Ureter (tissue), 1 donor: ENCODE measurements around the gene SPRR4. TPM values are rescaled to one million over a fixed set of nuclear protein-coding genes. Genes with fewer than 3 reads are reported as not detected.
"Not testable (repeated sequence)": the region's sequence is repeated elsewhere in the genome, so short reads cannot be mapped to it uniquely, and the experiment has no call there.

Experiments
- DNase-seq: peaks from one replicate; pipeline ENCODE4 v3.0.0-alpha.2; 2020; ENCODE audit warnings: low spot score
- total RNA-seq: library from RNA; stranded (reverse); gene quantifications from one replicate; pipeline ENCODE4 v1.2.4, GENCODE V29; 2023
- donor health status: DM: yes; HTN: yes; CAD: no.

Gene SPRR4
- total RNA-seq, 1 donor from 2014 or later = not detected

DNA sequence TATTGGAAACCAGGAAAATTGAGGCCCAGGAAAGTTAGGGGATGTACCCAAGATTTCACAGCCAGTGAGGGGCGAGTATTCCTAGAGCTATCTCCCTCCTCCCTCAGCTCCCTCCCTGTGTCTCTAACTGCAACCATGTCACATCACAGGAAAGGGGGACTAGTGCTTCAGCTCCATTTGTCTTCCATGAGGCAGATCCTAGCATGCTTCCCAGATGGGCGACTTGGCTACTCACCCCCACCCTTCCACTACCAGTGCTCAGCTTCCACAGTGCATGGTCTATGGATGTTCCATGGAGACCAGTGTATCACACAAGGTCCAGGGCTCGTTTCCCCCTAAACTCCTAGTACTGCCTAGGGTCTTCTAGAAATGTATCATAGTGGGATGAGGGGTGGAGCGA is 4.6 kb upstream of the SPRR4 start:
- no peak for DNase-seq

DNA sequence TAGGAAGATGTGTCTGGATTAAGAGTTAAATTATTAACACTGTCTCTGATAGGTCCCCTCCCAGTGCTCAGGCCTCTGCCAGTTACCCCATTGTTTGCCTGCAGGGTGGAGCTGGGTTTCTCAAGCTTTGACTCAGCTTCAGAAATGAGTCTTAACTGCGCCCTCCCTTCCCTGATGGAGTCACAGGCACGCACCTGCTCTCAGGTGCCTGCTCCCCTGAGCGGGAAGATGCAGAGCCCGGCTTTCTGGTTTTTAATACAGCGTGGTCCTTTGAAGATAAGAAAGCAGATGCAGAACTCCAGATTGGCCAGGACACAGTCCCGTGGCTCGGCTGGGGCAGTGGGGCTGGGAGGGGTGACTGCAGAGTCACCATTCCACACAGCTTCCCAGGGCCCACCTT is 3.2 kb upstream of the SPRR4 start:
- DNase-seq = peak; percentile 56

DNA sequence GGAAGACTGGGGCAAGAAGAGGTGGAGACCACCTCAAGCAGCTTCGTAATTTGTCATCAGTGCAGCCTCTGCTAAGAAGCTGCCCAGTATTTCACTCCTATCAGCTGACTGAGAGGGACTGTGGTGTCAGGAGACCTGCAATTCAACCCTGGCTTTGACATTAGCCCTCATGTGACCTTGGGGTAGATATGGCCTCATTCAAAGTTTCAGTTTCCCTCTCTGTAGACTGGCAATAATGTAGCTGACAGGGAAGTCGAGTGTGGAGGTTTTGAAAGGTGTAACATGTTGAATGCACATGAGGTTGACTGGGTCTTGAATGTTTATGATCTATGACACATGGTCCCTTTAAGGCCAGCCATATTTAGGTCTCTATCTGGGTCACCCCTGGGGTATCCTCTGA is 2.2 kb upstream of the SPRR4 start:
- no peak for DNase-seq

DNA sequence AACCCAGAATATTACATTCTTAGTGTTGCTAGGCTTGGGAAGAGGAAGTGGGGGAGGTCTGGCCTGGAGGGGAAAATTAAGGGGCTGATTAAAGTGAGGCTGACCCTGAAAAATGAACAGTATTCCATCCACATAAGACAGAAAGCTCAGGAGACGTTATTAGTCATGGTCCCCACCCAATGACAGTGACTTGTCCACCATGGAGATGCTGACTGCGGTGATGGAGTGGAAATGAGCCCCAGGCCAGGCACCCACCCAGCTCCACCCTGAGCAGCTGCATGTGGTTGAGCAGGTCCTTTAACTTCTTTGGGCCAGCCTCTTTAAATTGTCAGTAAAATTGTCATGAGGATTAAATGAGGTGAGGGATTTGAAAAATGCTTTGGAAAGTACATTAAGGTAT is 1.4 kb upstream of the SPRR4 start:
- DNase-seq = no peak

DNA sequence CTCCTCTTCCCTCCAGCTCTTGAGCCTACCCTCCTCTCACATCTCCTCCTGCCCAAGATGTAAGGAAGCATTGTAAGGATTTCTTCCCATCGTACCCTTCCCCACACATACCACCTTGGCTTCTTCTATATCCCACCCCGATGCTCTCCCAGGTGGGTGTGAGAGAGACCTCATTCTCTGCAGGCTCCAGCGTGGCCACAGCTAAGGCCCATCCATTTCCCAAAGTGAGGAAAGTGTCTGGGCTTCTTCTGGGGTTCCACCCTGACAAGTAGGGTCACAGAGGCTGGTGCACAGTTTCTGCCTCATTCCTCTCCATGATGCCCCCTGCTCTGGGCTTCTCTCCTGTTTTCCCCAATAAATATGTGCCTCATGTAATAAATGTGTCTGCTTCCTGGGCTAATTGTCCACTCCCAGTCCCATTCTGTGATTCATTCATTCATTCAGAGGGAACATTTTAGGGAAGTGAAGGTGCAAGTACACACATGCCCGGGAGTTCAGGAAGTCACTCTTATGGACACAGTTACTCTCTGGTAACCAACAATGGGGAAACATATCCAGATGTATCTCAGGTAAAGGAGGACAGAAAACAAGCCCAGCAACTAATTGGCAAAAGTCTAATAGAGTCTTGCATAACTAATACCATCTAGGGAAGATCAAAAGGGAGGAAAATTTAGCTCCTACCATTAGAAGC is 1.9 kb downstream of the SPRR4 start:
- DNase-seq = no peak

DNA sequence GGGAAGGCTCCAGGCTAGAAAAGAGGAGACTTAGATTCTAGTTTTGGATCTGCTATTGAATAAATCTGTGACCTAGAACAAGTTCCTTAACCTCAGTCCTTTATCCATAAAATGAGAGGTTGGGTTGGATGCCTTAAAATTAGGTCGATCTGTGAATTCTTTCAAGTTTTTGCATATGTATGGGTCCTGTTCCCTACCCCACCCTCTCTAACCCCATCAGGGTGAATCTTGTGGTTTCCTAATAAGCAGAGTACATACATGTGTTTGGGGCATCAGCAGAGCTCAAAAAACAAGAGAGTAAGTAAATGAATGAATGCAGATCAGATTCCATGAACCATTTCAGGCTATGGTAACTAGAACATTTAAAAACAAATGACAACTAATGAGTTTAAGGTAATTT is 6.2 kb downstream of the SPRR4 start:
- DNase-seq = no peak

DNA sequence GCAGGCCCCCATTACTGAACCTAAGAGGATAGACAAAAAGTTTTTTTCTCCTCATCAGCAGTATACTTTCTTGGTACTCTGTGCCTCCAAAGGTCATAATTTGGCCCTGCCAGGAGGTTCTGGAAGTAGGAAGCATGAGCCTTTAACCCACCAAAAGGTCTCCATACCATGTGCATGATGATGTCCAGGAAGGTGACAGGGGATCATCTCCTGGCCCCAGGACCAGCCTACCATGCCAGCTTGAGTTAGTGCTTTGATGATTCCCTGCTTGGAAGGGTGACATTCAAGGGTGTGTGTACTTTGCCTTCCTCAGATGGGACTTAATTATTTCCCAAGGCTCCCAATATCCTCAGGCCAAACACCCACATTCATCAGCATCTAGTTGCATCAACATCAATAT is 7.2 kb downstream of the SPRR4 start:
- DNase-seq = no peak

DNA sequence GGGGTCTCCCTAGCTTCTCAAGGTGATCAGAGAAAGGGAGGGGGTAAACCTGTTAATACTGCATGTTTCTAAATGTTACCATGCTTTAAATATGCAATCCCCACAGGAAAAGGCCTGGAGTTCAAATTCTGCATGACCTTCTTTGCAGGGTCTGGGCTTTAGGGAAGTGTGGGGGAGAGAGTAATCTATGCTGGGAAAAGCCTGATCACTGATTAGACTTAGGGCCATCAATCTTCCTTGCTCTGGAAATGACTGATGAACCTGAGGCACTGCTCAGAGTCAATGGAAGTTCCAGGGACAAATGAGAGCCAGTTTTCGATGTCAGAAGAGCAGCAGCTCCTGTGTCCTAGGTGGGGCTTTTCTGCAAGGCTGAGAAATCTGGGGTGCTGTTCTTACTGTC is 10.2 kb downstream of the SPRR4 start:
- no peak for DNase-seq

DNA sequence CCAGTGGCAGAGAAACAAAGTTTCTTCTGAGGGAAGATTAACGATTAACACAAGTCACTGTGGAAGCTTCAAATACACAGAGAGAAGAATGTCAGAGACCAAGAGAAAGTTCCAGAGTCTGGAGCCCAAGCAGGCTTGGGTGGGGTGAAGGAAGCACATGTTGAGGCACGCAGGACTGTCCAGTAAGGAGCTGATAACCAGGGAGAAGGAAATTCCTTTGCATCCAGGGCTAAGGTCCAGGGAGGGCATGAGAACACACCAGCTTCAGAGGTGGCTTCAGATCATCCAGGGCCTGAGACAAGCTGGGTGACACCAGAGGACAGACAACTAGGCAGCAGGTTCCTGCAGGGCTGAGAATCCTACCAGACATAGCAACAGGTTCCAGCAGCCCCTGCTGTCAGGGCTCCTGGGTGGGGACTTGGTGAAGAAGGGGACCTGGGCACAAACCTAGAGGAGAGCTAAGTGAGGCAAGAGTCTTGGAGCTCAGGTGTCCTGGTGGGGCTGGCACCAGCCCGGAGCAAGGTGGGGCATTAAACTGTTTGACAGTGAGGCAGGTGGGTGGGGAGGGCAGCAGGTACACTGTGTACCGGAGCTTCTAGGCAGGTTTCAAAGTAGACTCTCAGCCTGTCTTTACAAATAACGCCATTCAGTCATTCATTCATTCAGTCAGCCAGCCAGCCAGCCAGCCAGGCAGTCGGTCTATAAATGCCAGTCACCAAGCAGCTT is 10.9 kb downstream of the SPRR4 start:
- no peak for DNase-seq

DNA sequence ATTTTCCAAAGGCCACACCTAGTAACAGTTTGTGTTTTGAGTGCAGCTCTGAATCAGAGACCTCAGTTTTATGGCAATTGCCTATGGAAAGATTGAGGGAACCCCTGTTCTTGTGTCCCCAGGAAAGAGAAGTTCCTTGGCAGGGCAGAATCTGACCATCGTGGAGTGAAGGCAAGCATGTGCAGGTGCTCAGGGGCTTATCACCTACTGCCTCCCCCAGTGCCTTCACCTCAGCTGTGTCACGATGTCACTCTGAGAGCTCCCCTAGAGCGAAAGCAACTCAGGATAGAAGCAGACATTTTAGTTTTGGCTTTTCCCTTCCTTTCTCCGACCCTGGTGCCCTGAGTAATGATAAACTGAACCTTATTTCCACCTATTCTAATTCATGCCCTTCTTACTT is 11.6 kb downstream of the SPRR4 start:
- no peak for DNase-seq

DNA sequence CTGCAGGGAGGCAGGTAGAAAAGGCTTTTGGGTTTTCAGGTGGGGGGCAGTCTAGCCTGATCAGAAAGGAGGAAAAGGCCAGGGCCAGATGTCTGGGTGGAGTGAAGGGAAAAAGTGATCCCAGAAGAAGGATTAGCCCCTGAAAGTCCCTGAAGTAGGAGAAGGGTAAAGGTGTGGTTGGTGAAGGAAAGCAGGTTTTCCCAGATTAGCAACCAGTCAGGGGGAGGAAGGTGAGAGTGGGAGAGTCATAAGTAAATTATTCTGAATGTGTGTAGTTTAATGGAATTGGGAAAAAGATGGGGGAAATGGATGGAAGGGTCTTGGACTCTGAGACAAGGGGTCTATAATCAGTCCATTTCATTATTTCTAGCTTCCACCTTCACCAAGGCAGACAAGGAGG is 12.8 kb downstream of the SPRR4 start:
- DNase-seq = no peak

DNA sequence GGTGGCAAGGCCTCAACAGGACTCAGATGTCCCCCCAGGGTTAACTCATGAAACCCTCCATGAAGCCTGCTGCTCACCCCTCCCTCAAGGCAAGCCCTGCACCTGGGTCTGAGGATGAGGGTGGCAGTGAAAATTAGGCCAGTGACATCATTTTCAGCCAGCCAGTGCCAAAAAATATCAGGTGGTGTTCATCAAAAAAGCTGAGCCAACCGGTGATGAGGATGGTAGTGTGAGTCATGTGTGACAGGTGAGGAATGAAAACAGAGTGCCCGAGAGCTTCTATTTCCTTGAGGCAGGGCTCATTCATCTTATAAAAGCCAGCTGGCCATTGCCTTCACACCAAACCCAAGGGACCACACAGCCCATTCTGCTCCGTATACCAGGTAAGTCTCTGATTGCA is 13.3 kb downstream of the SPRR4 start, which contains the start of gene SPRR1A:
SPRR1A (plus strand) TSS at position 339 of the 400 bp plus-strand sequence. CDS start 1,150 bp downstream, outside the sequence.
- DNase-seq = peak; percentile 61

DNA sequence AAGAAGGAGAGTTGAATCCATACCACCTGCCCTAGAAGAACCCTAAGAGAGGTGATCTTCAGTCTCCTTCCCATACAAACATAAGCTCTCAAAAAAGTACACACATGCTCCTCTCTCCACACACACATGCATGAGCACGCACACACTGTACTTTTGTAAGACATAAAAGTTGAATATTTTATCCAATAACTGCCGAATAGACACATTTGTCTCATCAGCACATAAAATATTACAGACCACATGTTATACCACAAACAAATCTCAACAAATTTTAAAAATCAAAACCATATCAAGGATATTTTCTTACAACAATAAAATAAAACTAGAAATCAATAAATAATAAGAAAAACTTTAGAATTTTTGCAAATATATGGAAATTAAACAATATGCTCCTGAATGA is 16.1 kb downstream of the SPRR4 start:
- no peak for DNase-seq

DNA sequence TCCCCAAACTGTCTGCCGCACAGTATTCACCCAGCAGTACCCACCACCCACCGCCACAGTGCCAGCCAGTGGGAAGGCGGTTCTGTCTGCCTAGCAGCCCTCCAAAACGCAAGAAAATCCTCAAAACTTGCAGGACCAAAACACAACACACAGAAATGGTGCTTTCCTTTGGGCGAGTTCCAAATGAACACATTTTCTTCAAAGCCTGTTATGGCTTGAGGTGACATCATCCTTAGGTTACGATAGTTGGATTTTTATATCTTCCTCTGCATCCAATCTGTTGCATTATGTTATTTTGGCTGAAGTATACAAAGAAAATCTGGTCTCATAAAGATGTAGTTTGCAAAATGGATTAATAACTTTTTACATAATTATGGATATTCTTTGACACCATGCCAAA is 22.7 kb downstream of the SPRR4 start:
- no peak for DNase-seq

DNA sequence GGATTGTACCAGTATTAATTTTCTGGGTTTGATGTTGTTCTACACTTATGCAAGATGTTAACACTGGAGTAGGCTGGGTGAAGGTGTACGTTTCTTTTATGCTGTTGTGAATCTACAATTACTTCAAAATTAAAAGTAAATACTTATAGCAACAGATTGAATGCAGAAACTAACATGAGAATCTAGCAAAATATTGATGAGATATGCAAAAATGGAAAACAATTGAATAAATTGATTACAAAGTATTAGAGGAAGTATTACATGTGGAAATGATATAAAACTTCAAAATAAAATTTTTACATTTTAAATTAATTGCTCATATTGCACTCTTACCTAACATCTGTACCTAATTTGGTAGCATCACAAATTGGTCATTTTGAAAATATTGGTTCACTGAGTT is 25.4 kb downstream of the SPRR4 start:
- DNase-seq = no peak

DNA sequence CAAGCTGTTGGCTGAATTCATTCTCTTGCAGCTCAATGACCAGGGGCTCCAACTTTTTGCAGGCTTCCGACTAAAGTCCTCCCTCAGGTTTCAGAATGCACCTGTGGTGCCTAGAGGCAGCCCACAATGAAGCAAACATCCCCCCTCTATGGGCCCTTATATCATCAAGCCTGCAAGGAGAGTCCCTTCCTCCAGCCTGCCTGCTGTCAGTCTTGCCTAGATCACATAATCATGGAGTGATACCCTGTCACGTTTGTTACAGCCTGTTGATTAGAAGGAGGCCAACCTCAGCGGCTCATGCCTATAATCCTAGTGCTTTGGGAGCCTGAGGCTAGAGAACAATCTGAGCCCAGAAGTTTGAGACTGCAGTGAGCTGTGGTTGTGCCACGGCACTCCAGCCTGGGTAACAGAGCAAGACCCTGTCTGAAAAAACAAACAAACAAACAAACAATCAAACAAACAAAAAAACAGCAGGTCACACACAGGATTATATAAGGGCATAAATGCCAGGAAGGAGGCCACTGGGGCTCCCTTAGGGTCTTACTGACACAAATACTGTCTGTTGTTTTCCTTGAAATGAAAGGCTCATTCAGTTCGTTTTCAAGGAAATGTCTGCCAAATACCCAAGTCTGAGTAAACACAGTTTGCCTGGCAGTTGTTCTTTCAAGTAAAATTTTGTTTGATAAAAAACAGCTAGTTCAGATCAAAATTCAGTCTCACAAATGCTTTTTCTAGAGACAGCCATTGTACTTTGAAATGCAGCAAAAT is 26.4 kb downstream of the SPRR4 start:
- DNase-seq = no peak

DNA sequence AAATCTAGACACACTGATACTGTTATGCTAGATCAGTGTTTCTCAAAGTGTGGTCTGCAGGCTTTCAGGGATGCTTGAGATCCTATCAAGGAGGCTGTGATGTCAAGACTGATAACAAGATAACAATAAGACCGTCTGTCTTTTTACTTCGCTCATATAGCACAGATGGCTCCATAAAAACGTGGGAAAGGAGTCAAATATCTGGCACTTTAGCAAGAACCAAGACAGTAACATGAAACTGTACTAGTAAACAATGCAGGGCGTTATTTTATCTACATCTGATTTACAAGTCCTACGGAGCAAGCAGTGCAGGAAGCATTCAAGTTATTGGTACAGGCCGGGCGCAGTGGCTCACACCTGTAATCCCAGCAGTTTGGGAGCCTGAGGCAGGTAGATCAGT is 27.5 kb downstream of the SPRR4 start:
- DNase-seq = no peak

DNA sequence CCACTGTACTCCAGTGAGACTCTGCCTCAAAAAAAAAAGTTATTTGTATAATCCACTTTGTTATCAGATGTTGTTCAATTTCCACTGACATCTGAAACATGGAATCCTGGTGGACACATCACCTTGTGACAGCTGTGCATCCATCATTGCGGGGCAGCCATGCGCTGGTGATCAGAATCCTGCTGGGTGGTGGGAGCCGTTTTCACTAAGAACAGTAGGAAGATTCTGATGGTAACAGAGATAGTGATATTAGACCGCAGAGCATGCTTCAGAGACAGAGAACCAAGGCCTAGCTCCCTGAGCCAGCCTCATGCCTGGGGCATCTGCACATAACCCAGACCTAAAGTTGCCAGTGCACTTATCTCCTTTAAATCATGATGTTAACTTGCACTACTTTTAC is 28.0 kb downstream of the SPRR4 start:
- no peak for DNase-seq

DNA sequence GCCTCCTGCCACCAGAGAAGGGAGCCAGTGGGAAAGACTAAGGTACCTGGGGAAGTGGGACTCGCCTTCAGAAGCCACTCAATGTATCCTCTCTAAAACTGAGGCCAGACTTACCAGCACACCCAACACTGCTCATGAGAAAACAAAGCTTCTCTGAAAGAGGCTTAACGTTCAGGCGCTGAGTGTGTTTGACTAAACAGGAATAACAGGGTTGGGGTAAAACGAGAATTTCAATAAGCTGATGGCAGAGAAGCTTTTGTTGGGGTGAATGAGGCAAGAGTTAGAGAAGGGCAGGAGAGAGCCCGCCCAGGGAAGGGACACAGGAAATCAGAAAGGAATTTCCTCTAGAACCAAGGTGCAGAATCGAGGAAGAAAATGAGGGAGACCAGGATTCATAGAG is 29.4 kb downstream of the SPRR4 start:
- DNase-seq = no peak

DNA sequence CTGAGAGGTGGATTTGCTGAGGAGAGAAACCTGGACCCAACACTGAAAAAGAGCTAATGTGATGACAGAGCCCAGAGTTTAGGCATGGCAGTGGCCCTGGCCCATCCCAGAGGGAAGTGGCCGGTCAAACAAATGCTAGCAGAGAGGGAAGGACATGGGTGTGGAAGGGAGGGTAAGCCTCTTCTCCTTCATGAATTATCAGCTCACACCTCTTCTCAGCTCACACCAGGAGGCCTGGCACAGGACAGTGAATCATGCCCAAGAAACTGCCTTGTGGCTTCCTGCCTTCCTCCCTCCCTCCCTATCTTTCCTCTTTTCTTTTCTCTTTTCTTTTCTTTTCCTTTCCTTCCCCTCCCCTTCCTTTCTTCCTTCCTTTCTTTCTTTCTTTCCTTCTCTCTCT is 29.8 kb downstream of the SPRR4 start:
- no peak for DNase-seq

DNA sequence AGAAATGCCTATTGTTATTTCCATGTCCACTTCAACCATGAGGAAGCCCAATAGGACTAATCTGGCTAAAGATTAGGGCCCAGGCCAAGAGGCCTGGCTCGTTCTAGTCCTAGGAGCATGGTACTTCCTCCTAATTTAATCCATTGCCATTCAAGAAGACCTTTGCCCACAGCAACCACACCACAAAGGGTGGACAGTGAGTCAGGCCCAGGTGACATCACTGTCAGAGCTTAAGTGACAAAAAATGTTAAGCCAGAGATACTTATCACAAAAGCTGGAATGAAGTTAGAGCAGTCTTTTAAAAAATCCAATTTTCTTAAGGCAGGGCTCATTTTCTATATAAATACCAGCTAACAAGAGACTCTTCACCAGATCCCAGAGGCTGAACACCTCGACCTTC is 30.9 kb downstream of the SPRR4 start, which contains the start of gene SPRR3:
SPRR3 (plus strand) TSS at position 368 of the 400 bp plus-strand sequence. CDS start 1,272 bp downstream, outside the sequence.
- no peak for DNase-seq

DNA sequence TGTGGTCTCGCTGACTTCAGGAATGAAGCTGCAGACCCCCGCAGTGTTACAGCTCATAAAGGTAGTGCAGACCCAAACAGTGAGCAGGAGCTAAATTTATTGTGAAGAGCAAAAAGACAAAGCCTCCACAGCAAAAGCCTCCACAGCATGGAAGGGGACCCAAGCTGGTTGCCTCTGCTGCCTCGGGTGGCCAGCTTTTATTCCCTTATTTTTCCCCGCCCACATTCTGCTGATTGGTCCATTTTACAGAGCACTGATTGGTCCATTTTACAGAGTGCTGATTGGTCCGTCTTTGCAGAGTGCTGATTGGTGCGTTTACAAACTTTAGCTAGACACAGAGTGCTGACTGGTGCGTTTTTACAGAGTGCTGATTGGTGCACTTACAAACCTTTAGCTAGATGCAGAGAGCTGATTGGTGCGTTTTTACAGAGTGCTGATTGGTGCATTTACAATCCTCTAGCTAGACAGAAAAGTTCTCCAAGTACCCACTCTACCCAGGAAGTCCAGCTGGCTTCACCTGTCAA is 40.8 kb downstream of the SPRR4 start:
- DNase-seq = not testable (repeated sequence)
